ENCODE measurements around the gene CRYGA.

The CRYGA gene

DNA sequence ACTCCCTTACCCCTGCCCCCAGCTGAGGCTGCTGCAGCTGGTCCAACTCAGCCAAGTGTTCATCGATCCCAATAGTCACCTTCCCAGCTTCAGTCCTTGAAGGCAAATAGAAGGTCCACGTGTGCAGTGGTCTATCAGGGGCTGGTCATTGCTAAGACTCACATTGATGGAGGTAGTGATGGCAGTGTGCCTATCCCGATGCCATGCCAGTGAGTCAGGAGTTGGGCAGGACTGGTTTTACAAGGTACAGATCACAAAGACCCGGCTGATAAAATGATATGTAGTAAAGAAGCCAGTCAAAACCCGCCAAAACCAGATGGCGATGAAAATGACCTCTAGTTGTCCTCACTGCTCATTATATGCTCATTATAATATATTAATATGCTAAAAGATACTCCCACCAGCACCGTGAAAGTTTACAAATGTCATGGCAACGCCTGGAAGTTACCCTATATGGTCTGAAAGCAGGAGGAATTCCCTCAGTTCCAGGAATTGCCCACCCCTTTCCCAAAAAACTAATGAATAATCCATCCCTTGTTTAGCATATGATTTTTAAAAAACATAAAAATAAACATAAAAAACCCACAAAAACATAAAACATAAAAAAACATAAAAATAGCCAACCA, 29.3 kb upstream of the CRYGA start:
- H3K4me3 ChIP-seq (ENCODE audit: low read depth, low read length): no peak overlapping the region
- no peak for DNase-seq (ENCODE audit: low read depth)
- in situ Hi-C loops (cut with HindIII; ENCODE audit: low sequenced_read_pairs): no loop called here
- no peak for TF ChIP-seq CTCF (IDR thresholded peaks at IDR 0.05; ENCODE audit: low read depth, low read length, missing control alignments)

- no peak within 1 kb of the TSS for H3K4me3 ChIP-seq (ENCODE audit: low read depth, low read length)
- TF ChIP-seq CTCF (IDR thresholded peaks at IDR 0.05; ENCODE audit: low read depth, low read length, missing control alignments): no peak
- in situ Hi-C loops (cut with HindIII; ENCODE audit: low sequenced_read_pairs): no loop called here
- DNase-seq (ENCODE audit: low read depth): no peak
Observed at GRCh38 chr2:208189810-208190503, 26.6 kb upstream of the CRYGA start, which contains the start of gene C2orf80. TSS of gene C2orf80 (minus strand) at chr2:208190030. CDS start at chr2:208186986, 3,044 bp downstream.

- DNase-seq (ENCODE audit: low read depth): no peak
- H3K4me3 ChIP-seq (ENCODE audit: low read depth, low read length): no peak overlapping the region
- in situ Hi-C loops (cut with HindIII; ENCODE audit: low sequenced_read_pairs): no loop called here
- TF ChIP-seq CTCF (IDR thresholded peaks at IDR 0.05; ENCODE audit: low read depth, low read length, missing control alignments): no peak
Observed at GRCh38 chr2:208189069-208189809, 25.9 kb upstream of the CRYGA start.

DNA sequence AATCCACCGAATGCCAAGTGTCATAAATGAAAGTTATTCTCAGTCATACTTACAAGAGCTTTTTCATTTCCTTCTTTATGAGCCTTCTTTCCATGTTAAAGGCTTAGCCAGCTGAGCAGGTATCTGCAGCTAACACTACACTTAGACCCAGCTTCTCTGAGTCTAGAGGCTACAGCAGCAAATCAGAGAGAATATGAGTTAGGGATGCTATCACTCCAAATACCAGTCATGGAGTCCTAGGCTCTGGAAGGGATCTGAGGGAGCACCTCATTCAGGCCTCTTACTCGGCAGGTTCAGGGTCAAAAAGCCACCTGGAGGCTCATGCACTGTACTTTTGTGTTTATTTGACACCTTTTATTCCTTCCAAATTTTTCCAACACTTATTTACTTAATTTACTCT, 23.5 kb upstream of the CRYGA start:
- no peak for TF ChIP-seq CTCF (IDR thresholded peaks at IDR 0.05; ENCODE audit: low read depth, low read length, missing control alignments)
- no peak for DNase-seq (ENCODE audit: low read depth)
- in situ Hi-C loops (cut with HindIII; ENCODE audit: low sequenced_read_pairs): no loop called here
- H3K4me3 ChIP-seq (ENCODE audit: low read depth, low read length): no peak overlapping the region

DNA sequence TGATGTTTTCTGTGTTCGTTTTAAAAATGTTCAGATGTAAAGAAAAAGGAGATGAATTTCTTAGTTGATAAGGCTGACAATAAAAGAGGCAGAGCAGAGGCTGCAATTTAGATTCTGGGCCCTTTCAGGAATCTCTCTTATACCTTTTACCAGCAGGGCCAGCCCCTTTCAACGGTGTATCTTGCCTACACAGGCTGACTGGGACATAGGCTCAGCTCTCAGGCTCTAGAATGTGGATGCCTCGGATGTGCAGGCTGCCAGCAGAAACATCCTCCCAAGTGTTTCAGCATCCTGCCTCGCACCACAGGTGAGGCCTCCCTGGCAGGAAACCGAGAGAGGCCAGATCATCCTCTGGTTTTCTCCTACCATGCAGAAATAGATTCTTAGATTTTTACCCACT, 23.1 kb upstream of the CRYGA start:
- DNase-seq (ENCODE audit: low read depth): no peak
- no peak for TF ChIP-seq CTCF (IDR thresholded peaks at IDR 0.05; ENCODE audit: low read depth, low read length, missing control alignments)
- no peak overlapping the region for H3K4me3 ChIP-seq (ENCODE audit: low read depth, low read length)
- in situ Hi-C loops (cut with HindIII; ENCODE audit: low sequenced_read_pairs): no loop called here

GRCh38 chr2:208183972-208184705, 20.8 kb upstream of the CRYGA start:
- no peak overlapping the region for H3K4me3 ChIP-seq (ENCODE audit: low read depth, low read length)
- no peak for DNase-seq (ENCODE audit: low read depth)
- no peak for TF ChIP-seq CTCF (IDR thresholded peaks at IDR 0.05; ENCODE audit: low read depth, low read length, missing control alignments)
- in situ Hi-C loops (cut with HindIII; ENCODE audit: low sequenced_read_pairs): no loop called here
